AG08395 (cell line): ENCODE measurements around the gene HIPK4.
A peak's percentile ranks its signal among the peaks of the same experiment; 100 is the strongest.
"Not testable (repeated sequence)": the region's sequence is repeated elsewhere in the genome, so short reads cannot be mapped to it uniquely, and the experiment has no call there.

Experiments used
- DNase-seq: peaks from one replicate; pipeline ENCODE4 v3.0.0; 2012; ENCODE audit warnings: mixed read lengths, low spot score

HIPK4 gene, protein sequence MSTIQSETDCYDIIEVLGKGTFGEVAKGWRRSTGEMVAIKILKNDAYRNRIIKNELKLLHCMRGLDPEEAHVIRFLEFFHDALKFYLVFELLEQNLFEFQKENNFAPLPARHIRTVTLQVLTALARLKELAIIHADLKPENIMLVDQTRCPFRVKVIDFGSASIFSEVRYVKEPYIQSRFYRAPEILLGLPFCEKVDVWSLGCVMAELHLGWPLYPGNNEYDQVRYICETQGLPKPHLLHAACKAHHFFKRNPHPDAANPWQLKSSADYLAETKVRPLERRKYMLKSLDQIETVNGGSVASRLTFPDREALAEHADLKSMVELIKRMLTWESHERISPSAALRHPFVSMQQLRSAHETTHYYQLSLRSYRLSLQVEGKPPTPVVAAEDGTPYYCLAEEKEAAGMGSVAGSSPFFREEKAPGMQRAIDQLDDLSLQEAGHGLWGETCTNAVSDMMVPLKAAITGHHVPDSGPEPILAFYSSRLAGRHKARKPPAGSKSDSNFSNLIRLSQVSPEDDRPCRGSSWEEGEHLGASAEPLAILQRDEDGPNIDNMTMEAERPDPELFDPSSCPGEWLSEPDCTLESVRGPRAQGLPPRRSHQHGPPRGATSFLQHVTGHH

DNA sequence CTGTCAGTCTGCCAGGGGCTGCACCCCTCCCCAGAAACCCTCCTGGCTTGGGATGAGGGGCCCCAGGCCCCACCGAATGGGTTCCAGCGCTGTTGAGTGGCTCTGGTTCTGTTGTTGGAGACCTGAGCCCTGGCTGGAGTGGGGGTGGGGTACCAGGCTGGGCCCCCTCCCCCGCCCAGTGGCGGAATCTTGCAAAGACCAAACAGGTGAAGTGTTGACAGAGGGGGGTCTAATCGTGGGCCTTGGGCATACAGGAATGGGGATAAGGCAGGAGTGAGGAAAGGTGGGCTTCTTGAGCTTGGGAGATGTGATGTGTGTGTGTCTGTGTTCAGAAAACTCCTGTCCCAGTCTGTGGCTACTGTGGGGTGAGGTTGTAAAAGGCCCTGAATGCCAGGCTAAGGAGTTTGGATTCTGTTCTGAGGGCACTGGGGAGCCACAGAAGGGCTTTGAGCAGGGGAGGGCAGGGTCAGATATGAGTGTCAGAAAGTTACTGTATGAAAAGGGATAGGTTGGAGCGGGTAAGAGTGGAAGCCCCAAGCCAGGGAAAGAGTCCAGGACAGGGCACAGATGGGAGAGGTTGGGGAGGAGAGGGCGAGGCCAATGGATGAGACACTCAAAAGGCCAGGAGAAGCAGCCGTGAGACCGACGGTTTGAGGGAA is at the start of gene HIPK4:
HIPK4 (minus strand) TSS at position 98 of the 659 bp plus-strand sequence. CDS start 279 bp downstream, outside the sequence.
- no peak for DNase-seq

DNA sequence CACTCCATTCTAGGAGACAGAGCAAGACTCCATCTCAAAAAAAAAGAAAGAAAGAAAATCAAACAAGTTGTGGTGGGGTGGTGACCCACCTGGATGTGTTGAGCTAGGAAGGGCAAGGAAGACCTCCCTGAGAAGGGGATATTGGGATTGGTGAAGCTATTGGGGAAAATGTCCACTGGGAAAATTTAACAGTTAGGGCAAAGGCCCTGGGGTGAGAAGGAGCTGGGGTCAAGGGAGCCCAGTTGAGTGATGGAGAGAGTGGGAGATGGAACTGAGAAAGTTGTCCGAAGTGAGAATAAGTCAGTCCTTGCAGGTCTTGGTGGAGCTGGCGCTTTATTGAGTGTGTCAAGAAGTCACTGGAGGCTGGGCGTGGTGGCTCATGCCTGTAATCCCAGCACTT is 48.3 kb upstream of the HIPK4 start:
- DNase-seq, result no peak

DNA sequence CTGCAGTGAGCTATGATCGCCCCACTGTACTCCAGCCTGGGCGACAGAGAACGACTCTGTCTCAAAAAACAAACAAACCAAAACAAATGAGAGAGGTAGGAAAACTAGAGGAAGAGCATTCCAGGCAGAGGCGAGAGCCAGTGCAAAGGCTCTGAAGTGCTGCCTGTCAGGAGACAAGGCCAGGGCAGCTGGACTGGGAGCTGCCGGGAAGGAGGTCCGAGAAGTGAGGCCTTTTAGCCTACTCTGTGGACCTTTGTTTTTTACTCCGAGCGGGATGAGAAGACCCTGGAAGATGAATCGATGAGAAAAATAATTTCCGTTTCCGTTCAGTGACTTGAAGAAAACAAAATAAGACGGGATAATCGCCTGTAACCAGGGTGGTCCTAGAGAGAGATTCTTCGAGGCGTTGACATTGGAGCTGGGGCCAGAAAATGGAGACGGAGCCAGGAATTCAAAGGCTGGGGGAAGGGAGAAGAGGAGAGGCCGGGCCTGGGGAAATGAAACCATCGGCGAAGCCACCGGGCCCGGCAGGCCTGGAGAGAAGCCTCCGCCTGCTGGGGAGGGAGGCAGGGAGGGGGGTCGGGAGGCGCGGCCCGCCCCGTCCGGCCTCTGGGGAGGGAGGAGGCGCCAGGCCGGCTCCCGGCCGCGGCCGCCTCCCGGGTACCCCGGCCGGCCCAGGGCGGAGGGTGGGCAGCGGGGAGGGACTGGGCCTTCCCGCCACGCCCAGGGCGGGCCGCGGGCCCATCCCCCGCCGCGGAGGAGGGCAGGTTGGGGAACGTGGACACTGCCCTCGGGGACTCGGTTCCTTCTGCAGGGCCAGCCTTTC is 43.6 kb upstream of the HIPK4 start:
- peak; percentile 93 for DNase-seq

DNA sequence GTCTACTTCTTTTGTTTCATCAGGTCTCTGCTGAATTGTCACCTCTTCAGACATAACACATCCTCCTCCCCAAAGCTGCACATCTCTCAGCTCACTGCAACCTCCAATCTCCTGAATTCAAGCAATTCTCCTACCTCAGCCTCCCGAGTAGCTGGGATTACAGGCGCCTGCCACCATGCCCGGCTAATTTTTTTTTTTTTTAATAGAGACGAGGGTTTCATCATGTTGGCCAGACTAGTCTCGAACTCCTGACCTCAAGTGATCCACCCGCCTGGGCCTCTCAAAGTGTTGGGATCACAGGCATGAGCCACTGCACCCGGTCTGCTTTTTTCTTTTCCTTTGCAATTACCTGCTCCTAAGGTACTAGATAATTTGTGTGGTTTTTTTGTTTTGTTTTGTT is 42.8 kb upstream of the HIPK4 start:
- not testable (repeated sequence) for DNase-seq

DNA sequence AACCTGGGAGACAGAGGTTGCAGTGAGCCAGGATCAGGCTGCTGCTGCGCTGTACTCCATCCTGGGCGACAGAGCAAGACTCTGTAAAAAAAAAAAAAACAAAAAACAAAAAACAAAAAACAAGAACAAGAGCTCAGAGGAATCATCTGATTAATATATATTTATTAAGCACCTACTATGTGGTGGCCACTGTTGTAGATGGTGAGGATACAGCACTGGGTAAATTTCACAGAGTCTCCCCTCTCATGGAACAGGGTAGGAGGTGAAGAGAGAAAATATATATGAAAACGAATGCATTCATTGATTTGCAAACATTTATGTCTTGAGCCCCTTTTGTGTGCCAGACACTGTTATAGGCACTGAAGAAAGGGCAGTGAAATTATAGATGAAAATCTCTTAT is 41.7 kb upstream of the HIPK4 start:
- DNase-seq, result no peak

DNA sequence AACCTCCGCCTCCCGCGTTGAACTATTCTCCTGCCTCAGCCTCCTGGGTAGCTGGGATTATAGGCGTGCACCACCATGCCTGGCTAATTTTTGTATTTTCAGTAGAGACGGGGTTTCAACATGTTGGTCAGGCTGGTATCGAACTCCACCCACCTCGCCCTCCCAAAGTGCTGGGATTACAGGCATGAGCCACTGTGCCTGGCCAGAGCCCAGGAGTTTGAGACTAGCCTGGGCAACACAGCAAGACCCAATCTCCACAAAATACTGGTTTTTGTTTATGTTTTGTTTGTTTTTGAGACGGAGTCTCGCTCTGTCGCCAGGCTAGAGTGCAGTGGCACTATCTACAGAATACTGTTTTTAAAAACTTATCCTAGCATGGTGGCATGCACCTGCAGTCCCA is 40.3 kb upstream of the HIPK4 start:
- DNase-seq, result not testable (repeated sequence)

DNA sequence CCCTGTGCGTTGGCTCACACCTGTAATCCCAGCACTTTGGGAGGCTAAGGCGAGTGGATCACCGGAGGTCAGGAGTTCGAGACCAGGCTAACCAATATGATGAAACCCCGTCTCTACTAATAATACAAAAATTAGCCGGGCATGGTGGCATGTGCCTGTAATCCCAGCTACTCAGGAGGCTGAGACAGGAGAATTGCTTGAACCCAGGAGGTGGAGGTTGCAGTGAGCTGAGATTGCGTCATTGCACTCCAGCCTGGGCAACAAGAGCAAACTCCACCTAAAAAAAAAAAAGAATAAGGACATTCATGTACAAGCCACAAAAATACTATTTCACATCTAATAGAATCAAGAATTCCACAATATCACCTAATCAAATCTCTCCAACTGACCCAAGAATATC is 38.2 kb upstream of the HIPK4 start:
- DNase-seq, result not testable (repeated sequence)

DNA sequence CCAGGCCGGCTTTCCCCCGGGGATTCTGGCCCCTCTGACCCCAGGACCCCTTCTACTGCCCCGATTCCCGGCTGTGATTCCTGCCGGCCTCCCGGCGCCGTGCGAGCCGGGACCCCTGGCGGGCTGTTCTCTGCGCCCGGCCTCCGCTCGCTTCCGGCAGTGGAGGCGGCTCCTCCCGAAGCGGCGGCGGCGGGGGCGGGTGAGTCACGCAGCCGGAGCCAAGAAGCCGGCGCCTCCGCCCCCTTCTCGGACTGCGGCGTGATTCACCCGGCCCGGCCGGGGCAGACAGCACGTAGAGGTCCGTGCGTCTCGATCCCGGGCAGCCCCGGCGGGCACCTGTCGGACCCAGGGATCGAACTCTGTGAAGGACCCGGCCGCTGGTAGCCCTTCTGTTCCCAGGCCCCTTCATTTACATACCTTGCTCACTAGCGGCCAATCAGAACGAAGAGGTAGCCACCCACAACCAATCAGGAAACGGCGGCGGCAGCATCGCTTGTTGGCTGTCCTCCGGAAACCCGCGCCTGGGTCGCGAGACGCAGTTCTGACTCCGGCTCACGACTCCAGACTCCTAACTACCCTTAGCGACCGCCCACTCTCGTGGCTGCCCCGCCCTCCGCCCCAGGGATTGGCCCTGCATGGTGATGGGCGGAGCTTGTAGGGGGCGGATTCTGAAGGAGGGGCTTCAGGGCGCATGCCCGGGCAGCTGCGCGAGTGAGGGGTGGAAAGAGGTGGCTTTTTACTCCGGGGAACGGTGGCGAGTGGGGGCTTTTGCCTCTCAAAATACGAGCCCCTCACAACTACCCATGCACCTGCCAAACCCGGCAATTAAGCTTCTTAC is 35.7 kb upstream of the HIPK4 start, which contains the start of gene SERTAD1:
SERTAD1 (minus strand) TSS at position 543 of the 838 bp plus-strand sequence. CDS start 2,446 bp downstream, outside the sequence.
- peak; percentile 99 for DNase-seq

DNA sequence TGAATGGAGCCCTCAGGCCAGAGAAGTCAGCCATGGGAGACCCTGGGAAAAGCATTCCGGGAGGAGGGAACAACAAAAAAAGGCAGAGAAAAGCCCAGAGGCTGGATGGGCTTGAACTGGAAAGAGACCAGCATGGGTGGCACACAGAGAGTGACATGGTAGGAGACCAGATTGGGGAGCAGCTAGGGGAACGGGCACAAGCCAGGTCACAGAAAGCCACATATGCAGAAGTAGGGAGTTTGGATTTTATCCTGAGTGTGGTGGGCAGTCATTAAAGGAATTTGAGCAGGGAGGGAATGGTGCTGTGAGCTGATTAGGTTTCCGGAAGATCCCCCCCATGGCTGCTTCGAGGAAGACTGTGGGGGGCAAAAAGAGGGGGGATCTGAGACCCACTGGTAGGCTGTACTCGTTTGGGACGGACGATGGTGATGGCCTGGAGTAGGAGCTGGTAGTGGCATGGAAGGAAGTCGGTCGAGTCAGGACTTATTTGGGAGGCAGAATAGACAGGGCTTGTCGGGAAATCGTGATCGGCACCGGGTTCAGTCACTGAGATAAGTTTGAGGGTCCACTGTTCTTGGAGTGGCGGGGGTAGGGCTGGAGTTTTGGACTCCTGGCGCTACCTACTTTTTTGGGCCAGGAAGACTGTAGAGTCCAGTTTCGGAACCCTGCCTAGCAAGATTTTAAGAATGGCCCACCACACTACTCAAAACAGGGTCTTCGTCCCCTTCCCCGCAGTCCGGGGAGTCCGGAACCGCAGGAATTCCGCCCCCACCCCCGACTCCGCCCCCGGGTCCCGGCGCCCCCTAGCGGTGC is 34.9 kb upstream of the HIPK4 start:
- no peak for DNase-seq

DNA sequence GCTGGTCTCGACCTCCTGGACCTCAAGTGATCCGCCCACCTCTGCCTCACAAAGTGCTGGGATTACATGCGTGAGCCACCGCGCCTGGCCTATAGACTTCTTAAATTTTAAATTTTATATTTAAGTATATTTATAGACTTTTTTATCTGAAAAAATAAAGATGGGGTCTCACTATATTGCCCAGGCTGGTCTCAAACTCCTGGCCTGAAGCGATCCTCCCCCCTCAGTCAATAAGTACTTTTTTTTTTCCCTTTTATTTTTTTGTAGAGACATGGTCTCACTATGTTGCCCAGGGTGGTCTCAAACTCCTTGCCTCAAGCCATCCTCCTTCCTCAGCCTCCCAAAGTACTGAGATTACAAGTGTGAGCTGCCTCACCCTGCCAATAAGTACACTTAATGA is 34.0 kb upstream of the HIPK4 start:
- DNase-seq, result no peak

DNA sequence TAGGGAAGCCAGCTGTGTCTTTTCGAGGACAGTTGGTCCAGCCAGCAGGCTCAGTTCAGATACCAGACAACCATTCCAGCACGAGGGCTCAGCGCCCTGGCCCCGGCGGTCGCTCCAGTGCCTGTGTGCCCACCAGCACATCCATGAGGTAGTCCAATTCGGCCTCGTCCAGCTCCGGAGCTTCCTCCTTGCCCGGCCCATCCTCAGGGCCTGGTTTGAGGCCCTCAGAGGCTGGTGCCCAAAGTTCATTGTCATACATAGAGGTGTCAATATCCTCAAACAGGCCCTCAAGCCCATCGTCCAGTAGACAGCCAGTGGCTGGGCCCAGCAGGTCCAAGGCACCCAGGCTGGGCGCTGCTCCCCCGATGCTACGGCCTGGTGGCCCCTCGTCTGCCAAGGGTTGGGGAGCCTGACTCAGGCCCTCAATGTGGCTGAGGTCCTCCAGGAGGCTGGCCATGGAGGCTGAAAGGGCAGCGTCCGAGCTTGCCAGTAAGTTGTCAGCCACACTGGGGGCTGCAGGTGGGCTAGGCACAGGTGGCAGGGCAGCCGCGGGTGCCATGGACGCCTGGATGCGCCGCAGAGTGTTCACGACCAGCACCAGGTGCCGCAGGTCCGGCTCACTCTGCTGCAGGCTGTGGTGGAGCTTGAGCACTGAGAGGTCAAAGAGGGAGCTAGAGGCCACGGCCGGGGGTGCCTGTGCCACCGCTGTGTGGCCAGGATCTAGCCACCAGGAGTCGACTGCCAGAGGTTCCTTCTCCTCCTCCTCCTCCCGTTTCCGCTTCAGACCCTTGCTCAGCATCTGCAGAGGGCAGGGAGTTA is 33.0 kb upstream of the HIPK4 start:
- DNase-seq, result no peak

DNA sequence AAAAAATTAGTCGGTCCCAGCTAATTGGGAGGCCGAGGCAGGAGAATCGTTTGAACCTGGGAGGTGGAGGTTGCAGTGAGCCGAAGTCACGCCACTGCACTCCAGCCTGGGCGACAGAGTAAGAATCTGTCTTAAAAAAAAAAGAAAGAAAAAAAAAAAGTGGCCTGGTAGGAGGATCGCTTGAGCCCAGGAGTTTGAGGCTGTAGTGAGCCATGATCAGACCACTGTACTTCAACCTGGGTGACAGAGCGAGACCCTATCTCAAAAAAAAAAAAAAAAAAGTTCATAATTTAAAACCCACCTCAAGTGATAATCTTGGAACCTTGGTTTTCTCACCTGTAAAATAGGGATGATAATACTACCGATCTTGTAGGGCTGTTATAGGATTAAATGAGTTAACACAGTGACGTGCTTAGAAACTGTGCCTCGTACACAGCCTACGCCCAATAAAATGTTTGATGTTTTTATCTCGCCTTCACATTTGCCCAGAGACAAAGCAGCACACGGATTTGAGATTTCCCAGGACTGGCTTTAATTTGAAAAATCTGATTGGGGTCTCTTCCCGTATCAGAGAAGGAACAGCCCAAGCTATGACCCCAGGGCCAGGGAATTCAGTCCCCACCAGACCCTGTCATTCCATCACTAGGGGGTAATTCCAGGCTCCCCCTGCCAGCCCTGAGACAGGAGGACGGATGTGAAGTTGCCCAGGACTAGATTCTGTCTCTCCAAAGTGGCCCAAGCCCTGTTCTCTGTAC is 32.2 kb upstream of the HIPK4 start:
- no peak for DNase-seq

DNA sequence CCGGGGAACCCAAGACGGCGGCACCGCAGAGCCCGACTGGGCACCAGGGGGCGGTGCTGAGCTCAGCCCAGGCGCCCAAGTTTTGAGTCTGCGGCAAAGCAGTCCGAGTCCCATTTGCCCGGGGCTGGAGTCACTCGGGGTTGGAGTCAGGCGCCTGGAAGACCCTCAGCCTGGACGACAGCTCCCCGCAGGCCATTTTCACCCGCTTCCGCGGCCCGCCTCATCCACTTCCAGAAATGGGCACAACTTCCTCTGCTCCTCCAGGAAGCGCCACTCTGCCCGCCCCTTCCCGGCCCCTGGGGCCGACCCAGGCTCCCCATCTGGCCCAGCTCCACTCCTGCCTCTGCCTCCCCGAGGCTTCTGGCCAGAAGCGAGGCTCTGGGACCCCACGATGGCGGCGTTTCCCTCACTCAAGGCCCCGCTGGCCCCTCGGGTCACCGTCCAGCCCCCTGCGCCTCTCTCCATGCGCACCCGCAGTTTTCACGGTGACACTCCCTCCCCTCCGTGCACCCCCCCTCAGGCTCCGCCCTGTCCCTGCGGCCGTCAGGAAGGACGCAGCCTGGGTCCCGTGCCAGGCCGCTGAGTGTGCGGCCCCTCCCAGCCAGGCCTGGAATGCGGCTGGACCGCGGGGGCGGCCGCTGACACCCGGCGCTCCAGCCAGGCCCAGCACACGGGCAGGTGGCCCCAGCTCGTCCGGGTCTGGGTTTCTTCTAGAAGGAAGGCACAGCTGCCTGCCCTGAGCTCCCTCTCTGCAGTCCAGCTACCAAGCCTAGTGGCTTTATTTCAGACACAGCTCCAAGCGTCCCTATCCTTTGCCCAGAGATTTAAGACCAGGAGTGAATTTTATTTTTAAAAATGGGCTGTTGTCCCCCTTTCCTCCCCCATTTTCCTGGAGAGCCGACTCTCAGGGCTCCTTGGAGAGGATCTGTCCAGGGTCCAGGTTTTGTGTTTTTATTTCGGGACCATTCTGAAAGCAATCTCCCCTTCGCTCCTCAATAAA is 31.1 kb upstream of the HIPK4 start:
- peak; percentile 95 for DNase-seq

DNA sequence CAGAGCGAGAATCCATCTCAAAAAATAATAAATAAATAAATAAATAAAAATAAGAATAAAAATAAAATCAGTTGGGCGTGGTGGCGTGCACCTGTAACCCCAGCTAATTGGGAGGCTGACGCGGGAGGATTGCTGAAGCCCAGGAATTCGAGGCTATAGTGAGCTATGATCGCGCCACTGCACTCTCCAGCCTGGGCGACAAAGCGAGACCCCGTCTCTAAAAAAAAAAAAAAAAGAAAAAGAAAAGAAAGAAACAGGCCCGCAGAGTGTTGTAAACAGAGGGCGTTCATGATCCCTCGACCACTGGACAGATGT is 30.4 kb upstream of the HIPK4 start:
- no peak for DNase-seq

DNA sequence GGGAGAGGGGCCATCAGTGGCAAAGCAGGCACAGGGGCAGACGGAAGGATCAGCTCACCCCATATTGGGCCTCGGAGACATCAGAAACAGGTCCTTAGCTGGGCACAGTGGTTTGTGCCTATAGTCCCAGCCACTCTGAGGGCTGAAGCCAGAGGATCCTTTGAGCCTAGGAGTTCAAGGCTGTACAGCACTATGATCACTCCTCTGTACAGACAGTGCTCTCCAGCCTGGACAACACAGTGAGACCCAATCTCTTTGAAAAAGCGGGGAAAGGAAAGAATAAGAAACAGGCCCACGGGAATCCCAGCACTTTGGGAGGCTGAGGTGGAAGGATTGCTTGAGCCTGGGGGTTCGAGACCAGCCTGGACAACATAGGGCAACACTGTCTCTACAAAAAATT is 29.8 kb upstream of the HIPK4 start:
- no peak for DNase-seq

DNA sequence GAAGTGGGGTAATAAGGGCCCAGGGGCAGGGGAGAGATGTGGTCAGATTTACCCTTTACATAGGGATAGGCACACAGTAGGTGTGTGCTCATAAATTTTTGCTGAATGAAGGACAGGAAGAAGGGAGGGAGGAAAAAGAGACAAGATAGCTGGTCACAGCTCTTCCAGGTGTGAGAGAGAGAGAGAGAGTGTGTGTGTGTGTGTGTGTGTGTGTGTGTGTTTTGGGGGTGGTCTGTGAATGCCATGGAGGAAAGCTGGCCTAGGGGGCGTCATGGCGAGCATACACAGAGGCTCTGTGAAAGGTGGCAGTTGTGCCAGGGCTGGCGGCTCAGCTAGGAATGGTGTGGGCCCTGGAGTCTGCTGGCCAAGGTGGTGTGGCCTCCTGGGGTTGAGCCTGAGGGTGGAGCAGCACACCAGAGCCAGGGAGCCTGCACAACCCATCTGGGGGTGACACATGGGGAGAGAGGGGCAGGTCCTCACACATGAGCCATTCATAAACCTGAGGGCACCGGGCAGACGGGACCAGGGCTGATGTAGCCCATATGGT is 29.2 kb upstream of the HIPK4 start:
- no peak for DNase-seq

DNA sequence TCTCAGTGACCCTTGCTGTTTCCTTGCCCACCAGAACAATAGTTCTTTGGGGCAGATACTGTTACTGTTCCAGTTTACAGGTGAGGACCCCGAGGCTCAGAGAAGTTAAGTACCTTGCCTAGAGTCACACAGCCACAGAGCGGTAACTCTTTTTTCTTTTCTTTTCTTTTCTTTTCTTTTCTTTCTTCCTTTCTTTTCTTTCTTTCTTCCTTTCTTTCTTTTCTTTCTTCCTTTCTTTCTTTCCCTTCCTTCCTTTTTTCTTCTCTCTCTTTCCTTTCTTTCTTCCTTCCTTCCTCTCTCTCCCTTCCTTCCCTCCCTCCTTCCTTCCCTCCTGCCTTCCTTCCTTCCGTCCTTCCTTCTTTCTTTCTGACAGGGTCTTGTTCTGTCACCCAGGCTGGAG is 28.1 kb upstream of the HIPK4 start:
- DNase-seq, result no peak
